Upper lobe of left lung (tissue), 6 donors: ENCODE measurements around the gene RNF8. TPM values are rescaled to one million over a fixed set of nuclear protein-coding genes. Genes with fewer than 3 reads are reported as not detected.

Source experiments
- ATAC-seq, 2 donors: fragments of 200-7000 bp; cut with Tn5 transposase; one replicate each; pipeline ENCODE4 v1.9.1; 2022; ENCODE audit warnings: mild to moderate bottlenecking in 2 of 2, moderate library complexity in 2 of 2; ENCODE audit not compliant: low FRiP score in 2 of 2
- DNase-seq, 2 donors: peaks; one replicate each; pipeline ENCODE4 v3.0.0-alpha.2; 2019 to 2020
- H3K27ac ChIP-seq, 4 donors: fragments of 200-600 bp; sonication (generic); one replicate each; pipeline ENCODE4 v1.5.1; 2016 to 2019
- H3K27me3 ChIP-seq, 4 donors: fragments of 200-600 bp; sonication (generic); one replicate each; pipeline ENCODE4 v1.5.1; 2017 to 2019
- H3K36me3 ChIP-seq, 4 donors: fragments of 200-600 bp; sonication (generic); one replicate each; pipeline ENCODE4 v1.5.1; 2016 to 2019
- H3K4me1 ChIP-seq, 4 donors: fragments of 200-600 bp; sonication (generic); one replicate each; pipeline ENCODE4 v1.5.1; 2018 to 2019
- H3K4me3 ChIP-seq, 4 donors: fragments of 200-600 bp; sonication (generic); one replicate each; pipeline ENCODE4 v1.5.1; 2017 to 2019; ENCODE audit warnings: mild to moderate bottlenecking in 2 of 4, moderate library complexity in 1 of 4
- H3K9me3 ChIP-seq, 4 donors: fragments of 200-600 bp; sonication (generic); one replicate each; pipeline ENCODE4 v1.5.1; 2018 to 2019
- CTCF ChIP-seq, 6 experiments: fragments of 450-650 bp in 4 of 6; fragments of 200-600 bp in 2 of 6; sonication (generic) in 2 of 6; IDR thresholded peaks; one replicate each; pipeline ENCODE4 v1.5.1; 2016 to 2019; ENCODE audit warnings: antibody characterized with exemption in 6 of 6
- EP300 ChIP-seq, 4 donors: sonication (generic); formaldehyde crosslinking; IDR thresholded peaks; one replicate each; pipeline ENCODE4 v1.5.1; 2017; ENCODE audit warnings: antibody characterized with exemption in 4 of 4, control low read depth in 2 of 4
- POLR2A ChIP-seq, 4 donors: fragments of 450-650 bp; IDR thresholded peaks; one replicate each; pipeline ENCODE4 v1.5.1; 2016 to 2017; ENCODE audit warnings: antibody characterized with exemption in 4 of 4, mild to moderate bottlenecking in 2 of 4
- POLR2AphosphoS5 ChIP-seq, 2 donors: sonication (generic); formaldehyde crosslinking; IDR thresholded peaks; one replicate each; pipeline ENCODE4 v1.5.1; 2017; ENCODE audit warnings: antibody characterized with exemption in 2 of 2
- WGBS, 2 donors: methylation state at CpG; one replicate each; pipeline ENCODE4 v1.1.5; 2017 to 2018; 5-methylcytosine and 5-hydroxymethylcytosine counted together
- total RNA-seq, 6 donors: library from RNA; depleted of rRNA in 4 of 6; stranded (reverse); fragments of >200 nt in 4 of 6; gene quantifications; one replicate each; pipeline versions ENCODE4 v1.1.0 to v1.2.1, GENCODE V29; 2016 to 2021
- donor health status: DM: no; HTN: no; CAD: no; lungs with moderate emphysema.
- donor health status: DM: no; HTN: yes; CAD: no; lungs with severe emphysema.

Gene RNF8
- total RNA-seq, 6 donors from 2014 or later = 14.7 to 32.3 (median 17.1) TPM

- TF ChIP-seq POLR2A (IDR thresholded peaks at IDR 0.05) (no peak), POLR2AphosphoS5 (IDR thresholded peaks at IDR 0.05) (no peak), EP300 (IDR thresholded peaks at IDR 0.05) (no peak), CTCF (IDR thresholded peaks at IDR 0.05) (no peak)
- H3K4me1 ChIP-seq = peaks cover 14 to 22% (median 16%) of the 10 kb centered on the region in 4 donors
- no peaks in the 10 kb centered on the region for H3K9me3 ChIP-seq
- peak overlapping the region; percentile 91 to 95 (median 92) for H3K27ac ChIP-seq
- peak overlapping the region; percentile 90 to 96 (median 95) for H3K4me3 ChIP-seq
- H3K27me3 ChIP-seq = no peaks in the 10 kb centered on the region
- H3K36me3 ChIP-seq = peaks cover 10 to 34% (median 25%) of the 10 kb centered on the region in 4 donors
- DNase-seq (peak in 1 of 2 donors; percentile 31), ATAC-seq (peak in 1 of 2 donors; percentile 28)
- WGBS, 2 donors = 4 to 6% methylated on average over 13 of the region's 13 CpGs
Observed at GRCh38 chr6:37433657-37434271, 80.0 kb downstream of the RNF8 start.

GRCh38 chr6:37435373-37435772 lies 81.6 kb downstream of the RNF8 start:
- TF ChIP-seq CTCF (IDR thresholded peaks at IDR 0.05) (no peak), POLR2AphosphoS5 (IDR thresholded peaks at IDR 0.05) (no peak), EP300 (IDR thresholded peaks at IDR 0.05) (no peak), POLR2A (IDR thresholded peaks at IDR 0.05) (no peak)

GRCh38 chr6:37435816-37436215 lies 82.0 kb downstream of the RNF8 start:
- Histone ChIP-seq H3K36me3 (peaks cover 10 to 52% (median 28%) of the 10 kb centered on the region in 4 donors), H3K9me3 (no peaks in the 10 kb centered on the region), H3K4me1 (peaks cover 14 to 22% (median 16%) of the 10 kb centered on the region in 4 donors), H3K4me3 (no peak overlapping the region), H3K27me3 (no peaks in the 10 kb centered on the region), H3K27ac (no peak overlapping the region)
- TF ChIP-seq POLR2A (IDR thresholded peaks at IDR 0.05) (no peak), CTCF (IDR thresholded peaks at IDR 0.05) (no peak), POLR2AphosphoS5 (IDR thresholded peaks at IDR 0.05) (no peak), EP300 (IDR thresholded peaks at IDR 0.05) (no peak)
- no peak for ATAC-seq
- WGBS, 2 donors = 79 to 84% methylated on average over 5 of the region's 5 CpGs
- DNase-seq = no peak

More at GRCh38 chr6:37435373-37435772, 81.6 kb downstream of the RNF8 start:
- no peaks in the 10 kb centered on the region for H3K9me3 ChIP-seq
- H3K27ac ChIP-seq = no peak overlapping the region
- peaks cover 10 to 48% (median 28%) of the 10 kb centered on the region in 4 donors for H3K36me3 ChIP-seq
- DNase-seq (no peak), ATAC-seq (no peak)
- H3K4me1 ChIP-seq = peaks cover 14 to 22% (median 16%) of the 10 kb centered on the region in 4 donors
- H3K4me3 ChIP-seq = no peak overlapping the region
- 87 to 92% methylated on average over 4 of the region's 4 CpGs for WGBS, 2 donors
- no peaks in the 10 kb centered on the region for H3K27me3 ChIP-seq

- no peaks in the 10 kb centered on the region for H3K27me3 ChIP-seq
- H3K4me3 ChIP-seq = no peak overlapping the region
- 32 to 56% methylated on average over 1 of the region's 1 CpG for whole genome bisulfite sequencing, 2 donors
- no peak overlapping the region for H3K27ac ChIP-seq
- DNase-seq (no peak), ATAC-seq (no peak)
- H3K36me3 ChIP-seq = peaks cover 12 to 55% (median 28%) of the 10 kb centered on the region in 4 donors
- no peak for TF ChIP-seq EP300 (IDR thresholded peaks at IDR 0.05)
- TF ChIP-seq POLR2A (IDR thresholded peaks at IDR 0.05) = no peak
- TF ChIP-seq POLR2AphosphoS5 (IDR thresholded peaks at IDR 0.05) = no peak
- TF ChIP-seq CTCF (IDR thresholded peaks at IDR 0.05) = no peak
- peaks cover 18 to 31% (median 28%) of the 10 kb centered on the region in 4 donors for H3K4me1 ChIP-seq
- H3K9me3 ChIP-seq = no peaks in the 10 kb centered on the region
Observed at GRCh38 chr6:37438930-37439329, 85.1 kb downstream of the RNF8 start.

- 84 to 85% methylated on average over 6 of the region's 6 CpGs for WGBS, 2 donors
- Histone ChIP-seq H3K9me3 (no peaks in the 10 kb centered on the region), H3K4me3 (no peak overlapping the region), H3K4me1 (peaks cover 11 to 19% (median 17%) of the 10 kb centered on the region in 4 donors), H3K27me3 (no peaks in the 10 kb centered on the region), H3K36me3 (peaks cover 10 to 72% (median 36%) of the 10 kb centered on the region in 4 donors), H3K27ac (peak overlapping the region in 1 of 4 donors; percentile 78)
- TF ChIP-seq EP300 (IDR thresholded peaks at IDR 0.05) (no peak), CTCF (IDR thresholded peaks at IDR 0.05) (no peak), POLR2AphosphoS5 (IDR thresholded peaks at IDR 0.05) (no peak), POLR2A (IDR thresholded peaks at IDR 0.05) (no peak)
- DNase-seq (no peak), ATAC-seq (no peak)
Observed at GRCh38 chr6:37441651-37442050, 87.9 kb downstream of the RNF8 start.
